ENCODE measurements around the gene ARNT2.
A peak's percentile ranks its signal among the peaks of the same experiment; 100 is the strongest.

Gene ARNT2

GRCh38 chr15:80434926-80435720 is 30.9 kb downstream of the ARNT2 start:
- TF ChIP-seq GLIS3 (CRISPR knock-in tag; IDR thresholded peaks at IDR 0.05) (no peak), TSHZ2 (CRISPR knock-in tag; IDR thresholded peaks at IDR 0.05) (no peak), SNAI2 (CRISPR knock-in tag; IDR thresholded peaks at IDR 0.05) (no peak), ISL1 (CRISPR knock-in tag; IDR thresholded peaks at IDR 0.05) (no peak), ZFP30 (CRISPR knock-in tag; IDR thresholded peaks at IDR 0.05) (no peak), TCF4 (CRISPR knock-in tag; IDR thresholded peaks at IDR 0.05; ENCODE audit: borderline replicate concordance) (no peak), PATZ1 (CRISPR knock-in tag; IDR thresholded peaks at IDR 0.05; ENCODE audit: borderline replicate concordance) (no peak), RARB (CRISPR knock-in tag; IDR thresholded peaks at IDR 0.05) (no peak), ZNF565 (CRISPR knock-in tag; conservative IDR thresholded peaks at IDR 0.05; ENCODE audit: low read depth) (no peak), CSRNP3 (CRISPR knock-in tag; IDR thresholded peaks at IDR 0.05) (no peak), POU6F1 (CRISPR knock-in tag; IDR thresholded peaks at IDR 0.05; ENCODE audit: borderline replicate concordance, low read depth) (no peak), PPARA (CRISPR knock-in tag; IDR thresholded peaks at IDR 0.05; ENCODE audit: borderline replicate concordance) (no peak), ZNF70 (CRISPR knock-in tag; IDR thresholded peaks at IDR 0.05) (no peak), ARNTL (CRISPR knock-in tag; IDR thresholded peaks at IDR 0.05; ENCODE audit: borderline replicate concordance, low read depth) (no peak), CSDC2 (CRISPR knock-in tag; IDR thresholded peaks at IDR 0.05) (no peak), ZNF8 (CRISPR knock-in tag; IDR thresholded peaks at IDR 0.05) (no peak), TOX (CRISPR knock-in tag; IDR thresholded peaks at IDR 0.05; ENCODE audit: borderline replicate concordance) (no peak), BACH2 (CRISPR knock-in tag; IDR thresholded peaks at IDR 0.05; ENCODE audit: borderline replicate concordance) (no peak), ZC3H10 (CRISPR knock-in tag; IDR thresholded peaks at IDR 0.05) (no peak), OSR1 (CRISPR knock-in tag; IDR thresholded peaks at IDR 0.05) (no peak)
- no peak for ATAC-seq

GRCh38 chr15:80436511-80437307 is 32.5 kb downstream of the ARNT2 start:
- TF ChIP-seq ARNTL (CRISPR knock-in tag; IDR thresholded peaks at IDR 0.05; ENCODE audit: borderline replicate concordance, low read depth), result no peak
- no peak for TF ChIP-seq TCF4 (CRISPR knock-in tag; IDR thresholded peaks at IDR 0.05; ENCODE audit: borderline replicate concordance)
- TF ChIP-seq ZNF70 (CRISPR knock-in tag; IDR thresholded peaks at IDR 0.05), result no peak
- no peak for TF ChIP-seq ZNF565 (CRISPR knock-in tag; conservative IDR thresholded peaks at IDR 0.05; ENCODE audit: low read depth)
- no peak for TF ChIP-seq TOX (CRISPR knock-in tag; IDR thresholded peaks at IDR 0.05; ENCODE audit: borderline replicate concordance)
- no peak for TF ChIP-seq CSDC2 (CRISPR knock-in tag; IDR thresholded peaks at IDR 0.05)
- no peak for TF ChIP-seq BACH2 (CRISPR knock-in tag; IDR thresholded peaks at IDR 0.05; ENCODE audit: borderline replicate concordance)
- no peak for TF ChIP-seq PATZ1 (CRISPR knock-in tag; IDR thresholded peaks at IDR 0.05; ENCODE audit: borderline replicate concordance)
- TF ChIP-seq CREB5 (CRISPR knock-in tag; IDR thresholded peaks at IDR 0.05; ENCODE audit: low read depth), result no peak
- TF ChIP-seq GLIS3 (CRISPR knock-in tag; IDR thresholded peaks at IDR 0.05), result no peak
- no peak for TF ChIP-seq SNAI2 (CRISPR knock-in tag; IDR thresholded peaks at IDR 0.05)
- TF ChIP-seq ZFP30 (CRISPR knock-in tag; IDR thresholded peaks at IDR 0.05), result no peak
- TF ChIP-seq PPARA (CRISPR knock-in tag; IDR thresholded peaks at IDR 0.05; ENCODE audit: borderline replicate concordance), result no peak
- TF ChIP-seq TSHZ2 (CRISPR knock-in tag; IDR thresholded peaks at IDR 0.05), result no peak
- TF ChIP-seq ESRRG (CRISPR knock-in tag; IDR thresholded peaks at IDR 0.05), result no peak
- peak; percentile 76 for ATAC-seq
